Prostate gland (tissue), 2 donors: Measurements from ENCODE around the gene IL7R.

Experiments
- CTCF ChIP-seq, 4 experiments: fragments of 200-600 bp in 2 of 4; fragments of 450-650 bp in 2 of 4; sonication (generic) in 2 of 4; IDR thresholded peaks; 1 replicate in 3 of 4; 2 replicates in 1 of 4; pipeline ENCODE4 v1.5.1; 2016 to 2019; ENCODE audit warnings: antibody characterized with exemption in 4 of 4, mild to moderate bottlenecking in 2 of 4, moderate library complexity in 2 of 4
- POLR2A ChIP-seq: fragments of 450-650 bp; IDR thresholded peaks from one replicate; pipeline ENCODE4 v1.6.1; 2016; ENCODE audit warnings: antibody characterized with exemption, mild to moderate bottlenecking
- POLR2AphosphoS5 ChIP-seq: sonication (generic); formaldehyde crosslinking; IDR thresholded peaks from one replicate; pipeline ENCODE4 v1.6.1; 2017; ENCODE audit warnings: antibody characterized with exemption

DNA sequence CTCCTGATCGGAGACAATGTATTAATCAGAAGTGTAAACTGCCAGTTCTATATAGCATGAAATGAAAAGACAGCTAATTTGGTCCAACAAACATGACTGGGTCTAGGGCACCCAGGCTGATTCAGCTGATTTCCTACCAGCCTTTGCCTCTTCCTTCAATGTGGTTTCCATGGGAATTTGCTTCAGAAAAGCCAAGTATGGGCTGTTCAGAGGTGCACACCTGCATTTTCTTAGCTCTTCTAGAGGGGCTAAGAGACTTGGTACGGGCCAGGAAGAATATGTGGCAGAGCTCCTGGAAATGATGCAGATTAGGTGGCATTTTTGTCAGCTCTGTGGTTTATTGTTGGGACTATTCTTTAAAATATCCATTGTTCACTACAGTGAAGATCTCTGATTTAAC lies 22.4 kb downstream of the IL7R start:
- TF ChIP-seq CTCF (IDR thresholded peaks at IDR 0.05) (no peak), POLR2A (no peak), POLR2AphosphoS5 (no peak)
